ENCODE results near the gene CDK6. TPM values are rescaled to one million over a fixed set of nuclear protein-coding genes. Genes with fewer than 3 reads are reported as not detected.

Gene CDK6
- total and polyA plus RNA-seq, 2 of the 8 experiments (the other 6 are each of a cell fraction or from before 2014, with no cell fraction given) = 5.9 to 18.9 TPM

GRCh38 chr7:92835261-92835850 is 1.0 kb downstream of the CDK6 start:
- ChIA-PET POLR2A (ENCODE audit: partially characterized antibody) (no interaction called here), CTCF (ENCODE audit: partially characterized antibody) (interaction anchor here (1.2 to 3.3 kb wide), 3 partner anchors 140 to 215 kb away, joined by 4 to 10 read pairs (median 9); no protein-coding TSS in a partner anchor)
- Histone ChIP-seq H3K9ac (replicated peaks in 1 of 4; ENCODE audit: extremely low read depth in 1 of 4, low read depth in 3 of 4, low read length in 3 of 4) (no peak overlapping the region; a peak in 1 of 7 replicates), H3K9me3 (ENCODE audit: insufficient read depth in 2 of 2, low read depth in 1 of 2, low read length in 1 of 2) (no peaks in the 10 kb centered on the region), H3K27ac (ENCODE audit: low read depth, low read length) (no peak overlapping the region), H2BK120ac (replicated peaks; ENCODE audit: low read depth, low read length) (no peak overlapping the region), H2BK20ac (ENCODE audit: low read length) (no peak overlapping the region), H4K5ac (ENCODE audit: insufficient read length, low read depth, low read length) (no peak overlapping the region), H2BK5ac (ENCODE audit: low read depth, low read length) (peak overlapping the region; percentile 66), H3K23ac (ENCODE audit: insufficient read length) (no peak overlapping the region), H3K36me3 (ENCODE audit: control insufficient read depth in 2 of 4, insufficient read depth in 4 of 4, low read length in 3 of 4) (no peaks in the 10 kb centered on the region), H4K91ac (replicated peaks; ENCODE audit: insufficient read length, low read length) (no peak overlapping the region), H2BK15ac (ENCODE audit: low read length) (no peak overlapping the region), H3K79me2 (ENCODE audit: control insufficient read depth in 1 of 2, insufficient read depth in 2 of 2, low read length in 2 of 2) (peaks cover 0 to 9% of the 10 kb centered on the region in 2 experiments; a peak in 2 of 4 replicates), H3K56ac (replicated peaks; ENCODE audit: insufficient read length, low read depth, low read length) (no peak overlapping the region), H3K4me2 (ENCODE audit: insufficient read depth in 1 of 2, low read depth in 2 of 2, low read length in 2 of 2) (peak overlapping the region; percentile 96 to 98), H3K27me3 (replicated peaks in 1 of 4; ENCODE audit: control insufficient read depth in 3 of 4, extremely low read depth in 1 of 4, insufficient read depth in 3 of 4, low read length in 3 of 4) (peaks cover 0 to 16% (median 8%) of the 10 kb centered on the region in 4 experiments; a peak in 5 of 7 replicates), H3K14ac (ENCODE audit: insufficient read length) (no peak overlapping the region), H2AK5ac (ENCODE audit: low read depth, low read length) (no peak overlapping the region), H3K4me3 (ENCODE audit: extremely low read depth in 1 of 4, insufficient read depth in 2 of 4, low read depth in 3 of 4, low read length in 4 of 4) (peak overlapping the region; percentile 50 to 81 (median 59)), H3K23me2 (ENCODE audit: low read depth, low read length) (peaks cover 34% of the 10 kb centered on the region), H2BK12ac (ENCODE audit: low read depth, low read length) (peak overlapping the region; percentile 95; the same call in 1 of the 2 replicates), H3K4ac (replicated peaks; ENCODE audit: insufficient read length, low read depth, low read length) (peak overlapping the region; percentile 80), H2AFZ (ENCODE audit: low read length) (no peak overlapping the region), H4K8ac (ENCODE audit: extremely low read depth, insufficient read depth, low read length) (peak overlapping the region; percentile 76), H3K4me1 (replicated peaks in 1 of 4; ENCODE audit: control insufficient read depth in 3 of 4, insufficient read depth in 4 of 4, low read length in 3 of 4) (peaks cover 0 to 7% (median 1%) of the 10 kb centered on the region in 4 experiments; a peak in 2 of 7 replicates), H3K79me1 (ENCODE audit: low read depth, low read length) (no peaks in the 10 kb centered on the region), H4K20me1 (replicated peaks in 1 of 2; ENCODE audit: control insufficient read depth in 1 of 2, insufficient read depth in 2 of 2, low read length in 2 of 2) (peaks cover 0 to 3% of the 10 kb centered on the region in 2 experiments), H3K18ac (ENCODE audit: extremely low read depth, low read length) (peak overlapping the region; percentile 52; the same call in 1 of the 2 replicates)
- 2% methylated on average over 24 of the region's 43 CpGs; no CpG with 5 or more reads in 1 of the 2 experiments for WGBS, 2 experiments (ENCODE audit: extremely low coverage in 1 of 2, insufficient coverage in 1 of 2, insufficient read length in 1 of 2, insufficient replicate concordance in 2 of 2, low coverage in 1 of 2, low lambda C conversion rate in 2 of 2, missing lambda C conversion rate in 1 of 2)
- FAIRE-seq = peak; percentile 28
- no peak for DNase-seq (ENCODE audit: low read depth in 1 of 2, low spot score in 2 of 2)
- TF ChIP-seq GABPA (IDR thresholded peaks at IDR 0.05; ENCODE audit: borderline replicate concordance, insufficient read depth, low read length) = no peak
- peak; percentile 8 for TF ChIP-seq EZH2 (IDR thresholded peaks at IDR 0.05; ENCODE audit: low read depth, low read length, severe bottlenecking)
- no peak for TF ChIP-seq SP2 (IDR thresholded peaks at IDR 0.05; ENCODE audit: low read length)
- TF ChIP-seq TAF1 (IDR thresholded peaks at IDR 0.05; ENCODE audit: low read depth, low read length) = 0 out of 2 replicates have a peak, but pooled peaks have one; percentile 11
- TF ChIP-seq RXRA (IDR thresholded peaks at IDR 0.05; ENCODE audit: insufficient read depth, low read depth, low read length) = 0 out of 2 replicates have a peak, but pooled peaks have one; percentile 6
- TF ChIP-seq JUND (IDR thresholded peaks at IDR 0.05; ENCODE audit: low read length) = no peak
- no peak for TF ChIP-seq POU5F1 (IDR thresholded peaks at IDR 0.05; ENCODE audit: low read depth, low read length)
- peak; percentile 53 for TF ChIP-seq ASH2L (IDR thresholded peaks at IDR 0.05; ENCODE audit: low read length)
- no peak for TF ChIP-seq SP1 (IDR thresholded peaks at IDR 0.05; ENCODE audit: low read depth, low read length)
- TF ChIP-seq TBP (IDR thresholded peaks at IDR 0.05; ENCODE audit: low read depth, low read length) = 0 out of 2 replicates have a peak, but pooled peaks have one; percentile 9
- peak; percentile 98 for TF ChIP-seq SIN3A (conservative IDR thresholded peaks at IDR 0.05 in 1 of 2, IDR thresholded peaks at IDR 0.05 in 1 of 2; ENCODE audit: low read depth in 1 of 2, low read length in 2 of 2)
- no peak for TF ChIP-seq E2F6 (IDR thresholded peaks at IDR 0.05)

Data from H1 (cell line).